Spinal cord (tissue), 10 donors: Measurements from ENCODE around the gene DNAAF3. TPM values are rescaled to one million over a fixed set of nuclear protein-coding genes. Genes with fewer than 3 reads are reported as not detected.

Source experiments
- DNase-seq, 6 donors: peaks; one replicate each; pipeline versions ENCODE4 v3.0.0 to v3.0.0-alpha.2; 2013 to 2015; ENCODE audit warnings: low spot score in 6 of 6, low read depth in 4 of 6
- H3K27ac ChIP-seq: one replicate; pipeline ENCODE4 v1.5.1; 2013; ENCODE audit warnings: low read depth, low read length, control low read depth
- H3K27me3 ChIP-seq: one replicate; pipeline ENCODE4 v1.6.1; 2013; ENCODE audit warnings: low read length; ENCODE audit not compliant: control insufficient read depth, insufficient read depth
- H3K36me3 ChIP-seq: one replicate; pipeline ENCODE4 v1.6.1; 2013; ENCODE audit warnings: low read length; ENCODE audit not compliant: control insufficient read depth, insufficient read depth
- H3K4me1 ChIP-seq: one replicate; pipeline ENCODE4 v1.6.1; 2013; ENCODE audit warnings: low read length; ENCODE audit not compliant: control insufficient read depth, insufficient read depth
- H3K4me3 ChIP-seq: one replicate; pipeline ENCODE4 v1.5.1; 2013; ENCODE audit warnings: low read depth, low read length, control low read depth
- H3K9me3 ChIP-seq: one replicate; pipeline ENCODE4 v1.6.1; 2013; ENCODE audit warnings: low read length; ENCODE audit not compliant: control insufficient read depth, insufficient read depth
- WGBS: methylation state at CpG from one replicate; pipeline ENCODE4 v1.1.5; 2013; ENCODE audit warnings: missing lambda C conversion rate; ENCODE audit not compliant: insufficient coverage; 5-methylcytosine and 5-hydroxymethylcytosine counted together
- polyA plus RNA-seq, 2 donors: library from polyadenylated mRNA; unstranded; fragments of 120-200 nt; gene quantifications; one replicate each; pipeline ENCODE4 v1.2.1, GENCODE V29; 2013; ENCODE audit not compliant: insufficient read length in 2 of 2
- small RNA-seq: library from RNA; depleted of rRNA; stranded (forward); fragments of <200 nt; gene quantifications from one replicate; pipeline ENCODE3, GENCODE V24; 2014; ENCODE audit warnings: low replicate concordance
- total RNA-seq, 2 donors: library from RNA; depleted of rRNA in 1 of 2; stranded (reverse); fragments of 120-200 nt in 1 of 2; fragments of >200 nt in 1 of 2; gene quantifications; one replicate each; pipeline versions ENCODE4 v1.2.3 to v1.2.4, GENCODE V29; 2013 to 2014
- donor health status: healthy.

The DNAAF3 gene
- total and polyA plus RNA-seq, 4 donors: 2.2 to 12.7 (median 8.3) TPM

DNA sequence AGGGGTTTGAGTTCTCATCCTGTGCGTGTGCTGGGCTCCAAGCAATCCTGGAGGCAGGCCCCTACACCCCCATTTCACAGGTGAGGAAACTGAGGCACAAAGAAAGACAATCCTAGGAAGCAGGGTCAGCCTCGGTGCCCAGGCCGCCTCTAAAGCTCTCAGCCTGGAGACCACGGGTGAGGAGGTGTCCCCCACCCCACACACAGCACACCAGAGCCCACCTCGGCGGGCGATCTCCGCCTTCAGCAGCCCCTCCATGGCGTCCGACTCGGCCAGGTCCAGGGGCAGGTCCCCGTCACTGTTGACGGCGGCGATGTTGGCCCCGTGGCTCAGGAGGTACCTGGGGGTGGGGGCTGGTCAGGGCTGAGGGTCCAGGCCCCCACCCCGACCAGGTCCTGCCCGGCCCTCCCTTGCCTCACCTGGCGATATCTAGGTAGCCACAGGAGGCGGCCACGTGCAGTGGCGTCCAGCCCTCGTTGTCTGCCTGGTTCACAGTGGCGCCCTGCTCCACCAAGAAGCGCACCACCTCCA, 54.1 kb downstream of the DNAAF3 start:
- Histone ChIP-seq H3K4me1 (peaks cover 46% of the 10 kb centered on the region), H3K27me3 (no peaks in the 10 kb centered on the region), H3K9me3 (no peaks in the 10 kb centered on the region), H3K4me3 (no peak overlapping the region), H3K27ac (no peak overlapping the region), H3K36me3 (peaks cover 60% of the 10 kb centered on the region)
- DNase-seq: no peak
- 97% methylated on average over 23 of the region's 25 CpGs for WGBS

DNA sequence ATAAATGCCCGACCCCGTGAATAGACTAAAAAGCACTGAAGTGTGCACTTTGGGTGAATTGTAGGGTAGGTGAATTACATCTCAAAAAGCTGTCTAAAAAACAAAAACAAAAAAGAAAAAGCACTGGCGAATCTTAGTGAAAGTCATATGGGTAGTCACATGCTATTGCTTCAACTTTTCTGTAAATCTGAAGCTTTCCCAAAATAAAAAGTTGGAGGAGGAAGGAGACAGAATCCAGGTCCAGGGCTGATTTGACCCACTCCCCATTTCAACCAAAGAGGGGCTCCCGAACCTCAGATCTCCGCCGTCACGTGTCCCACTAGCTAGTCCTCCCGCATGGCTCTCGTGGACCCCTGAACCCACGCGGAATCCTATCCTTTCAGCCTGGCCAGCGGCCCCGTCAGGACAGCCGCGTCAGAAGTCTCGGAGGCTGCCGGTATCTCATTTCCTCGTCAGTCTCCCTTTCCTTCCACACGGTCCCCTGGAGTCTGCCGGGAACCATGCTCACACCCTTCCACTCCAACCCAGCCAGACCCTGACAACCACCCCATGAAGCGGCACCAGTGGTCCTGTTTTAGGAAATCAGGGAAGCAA, 55.1 kb downstream of the DNAAF3 start:
- no peak for DNase-seq
- Histone ChIP-seq H3K4me3 (no peak overlapping the region), H3K9me3 (no peaks in the 10 kb centered on the region), H3K27ac (no peak overlapping the region), H3K27me3 (no peaks in the 10 kb centered on the region), H3K36me3 (peaks cover 64% of the 10 kb centered on the region), H3K4me1 (peaks cover 41% of the 10 kb centered on the region)
- 87% methylated on average over 18 of the region's 21 CpGs for WGBS

DNA sequence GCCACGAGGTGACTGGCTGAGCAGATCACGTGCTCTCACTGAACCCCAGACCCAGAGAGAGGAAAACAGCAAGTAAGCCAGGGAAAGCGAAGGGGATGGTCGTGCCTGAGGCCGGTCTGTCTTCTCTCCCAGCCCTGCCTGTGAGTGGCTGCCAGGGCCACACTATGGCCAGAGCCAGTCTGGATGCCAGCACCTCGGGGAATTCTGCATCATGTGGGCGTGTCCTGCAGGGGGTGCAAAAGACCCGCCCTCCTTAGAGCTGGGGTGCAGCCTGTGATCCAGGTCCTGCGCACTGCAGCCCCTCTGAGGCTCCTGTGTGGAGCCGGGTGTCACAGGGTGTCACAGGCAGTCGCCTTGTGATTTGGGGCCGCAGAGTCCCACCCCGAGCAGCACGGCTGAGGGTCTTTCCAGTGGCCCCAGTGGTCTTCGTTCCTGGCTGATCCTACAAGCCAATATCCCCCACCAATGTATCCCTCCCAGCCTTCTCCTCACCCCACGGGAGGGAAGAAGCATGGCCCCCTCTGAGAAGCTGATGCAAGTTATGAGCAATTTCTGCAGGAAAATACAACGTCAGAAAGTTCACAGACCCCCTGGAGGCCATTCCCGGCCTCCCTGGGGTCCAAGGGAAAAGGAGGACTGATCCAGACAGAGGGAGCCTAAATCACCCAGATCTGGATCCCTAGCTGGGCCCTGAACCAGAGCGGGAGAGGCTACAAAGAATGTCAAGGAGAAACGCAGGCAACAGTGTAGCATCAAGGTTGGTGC, 56.7 kb downstream of the DNAAF3 start:
- no peaks in the 10 kb centered on the region for H3K9me3 ChIP-seq
- DNase-seq: no peak
- WGBS: 90% methylated on average over 20 of the region's 20 CpGs
- H3K36me3 ChIP-seq: peaks cover 62% of the 10 kb centered on the region
- H3K27ac ChIP-seq: no peak overlapping the region
- H3K4me3 ChIP-seq: no peak overlapping the region
- no peaks in the 10 kb centered on the region for H3K27me3 ChIP-seq
- peaks cover 24% of the 10 kb centered on the region for H3K4me1 ChIP-seq

Small RNAs within 50 kb of the gene (small RNA-seq; reads per million reads assigned to genes)
- gene MIR7975: not detected
- not detected for gene RF01210

Other genes starting within 250 kb of the DNAAF3 start
- not detected for gene NLRP7, start 219.1 kb downstream of the DNAAF3 start, total RNA-seq
- gene NLRP7, start 219.1 kb downstream of the DNAAF3 start, polyA plus RNA-seq: not detected
- 1 to 10 TPM; 6.3 to 7.2 TPM for gene NLRP2, start 200.2 kb downstream of the DNAAF3 start, total RNA-seq
- 1 to 10 TPM; 3.4 to 9.2 TPM for gene NLRP2, start 200.2 kb downstream of the DNAAF3 start, polyA plus RNA-seq
- under 1 TPM; 0.17 to 0.20 TPM for gene GP6, start 128.3 kb downstream of the DNAAF3 start, total RNA-seq
- gene GP6, start 128.3 kb downstream of the DNAAF3 start, polyA plus RNA-seq: 1 to 10 TPM in 1 of 2 donors, under 1 TPM in 1; 0.52 to 2.0 TPM
- 10 to 100 TPM; 16.6 to 18.8 TPM for gene RDH13, start 103.5 kb downstream of the DNAAF3 start, total RNA-seq
- 10 to 100 TPM; 17.2 to 34.8 TPM for gene RDH13, start 103.5 kb downstream of the DNAAF3 start, polyA plus RNA-seq
- 1 to 10 TPM; 3.0 to 4.0 TPM for gene EPS8L1, start 90.7 kb downstream of the DNAAF3 start, total RNA-seq
- gene EPS8L1, start 90.7 kb downstream of the DNAAF3 start, polyA plus RNA-seq: 10 to 100 TPM; 13.0 to 17.9 TPM
- 10 to 100 TPM; 20.4 to 71.1 TPM for gene PPP1R12C, start 49.0 kb downstream of the DNAAF3 start, total RNA-seq
- 100 to 1,000 TPM; 108 to 128 TPM for gene PPP1R12C, start 49.0 kb downstream of the DNAAF3 start, polyA plus RNA-seq
- 10 to 100 TPM in 1 of 2 donors, 1 to 10 TPM in 1; 8.5 to 17.9 TPM for gene TNNT1, start 17.4 kb downstream of the DNAAF3 start, total RNA-seq
- 10 to 100 TPM; 12.2 to 12.8 TPM for gene TNNT1, start 17.4 kb downstream of the DNAAF3 start, polyA plus RNA-seq
- 1 to 10 TPM; 3.2 to 3.4 TPM for gene TNNI3, start 8.9 kb downstream of the DNAAF3 start, total RNA-seq
- gene TNNI3, start 8.9 kb downstream of the DNAAF3 start, polyA plus RNA-seq: 1 to 10 TPM; 5.2 to 5.5 TPM
- 10 to 100 TPM; 11.5 to 28.1 TPM for gene SYT5, start 13.7 kb upstream of the DNAAF3 start, total RNA-seq
- 100 to 1,000 TPM; 113 to 115 TPM for gene SYT5, start 13.7 kb upstream of the DNAAF3 start, polyA plus RNA-seq
- 1 to 10 TPM; 2.9 to 4.5 TPM for gene PTPRH, start 42.9 kb upstream of the DNAAF3 start, total RNA-seq
- gene PTPRH, start 42.9 kb upstream of the DNAAF3 start, polyA plus RNA-seq: 1 to 10 TPM; 1.4 to 1.8 TPM
- 1 to 10 TPM in 1 of 2 donors, under 1 TPM in 1; 0.59 to 1.9 TPM for gene TMEM86B, start 62.1 kb upstream of the DNAAF3 start, total RNA-seq
- gene TMEM86B, start 62.1 kb upstream of the DNAAF3 start, polyA plus RNA-seq: 1 to 10 TPM; 6.6 to 8.0 TPM
- gene PPP6R1, start 92.4 kb upstream of the DNAAF3 start, total RNA-seq: 10 to 100 TPM; 22.6 to 23.9 TPM
- 10 to 100 TPM; 58.9 to 66.8 TPM for gene PPP6R1, start 92.4 kb upstream of the DNAAF3 start, polyA plus RNA-seq
- 10 to 100 TPM; 19.6 to 24.0 TPM for gene HSPBP1, start 113.5 kb upstream of the DNAAF3 start, total RNA-seq
- gene HSPBP1, start 113.5 kb upstream of the DNAAF3 start, polyA plus RNA-seq: 10 to 100 TPM; 68.3 to 71.4 TPM
- gene BRSK1, start 117.4 kb upstream of the DNAAF3 start, total RNA-seq: 10 to 100 TPM; 46.4 to 51.9 TPM
- 100 to 1,000 TPM; 201 to 206 TPM for gene BRSK1, start 117.4 kb upstream of the DNAAF3 start, polyA plus RNA-seq
- gene TMEM150B, start 158.7 kb upstream of the DNAAF3 start, total RNA-seq: under 1 TPM; 0.66 to 0.89 TPM
- gene TMEM150B, start 158.7 kb upstream of the DNAAF3 start, polyA plus RNA-seq: under 1 TPM; 0.52 to 0.77 TPM
- 10 to 100 TPM in 1 of 2 donors, 1 to 10 TPM in 1; 7.0 to 22.4 TPM for gene KMT5C, start 173.3 kb upstream of the DNAAF3 start, total RNA-seq
- 10 to 100 TPM; 25.5 to 39.2 TPM for gene KMT5C, start 173.3 kb upstream of the DNAAF3 start, polyA plus RNA-seq
- gene COX6B2, start 188.1 kb upstream of the DNAAF3 start, total RNA-seq: 1 to 10 TPM in 1 of 2 donors, under 1 TPM in 1; 0.69 to 2.8 TPM
- 1 to 10 TPM; 3.8 to 4.8 TPM for gene COX6B2, start 188.1 kb upstream of the DNAAF3 start, polyA plus RNA-seq
- gene GARIN5B, start 196.6 kb upstream of the DNAAF3 start, total RNA-seq: not detected
- under 1 TPM; 0.14 to 0.43 TPM for gene GARIN5B, start 196.6 kb upstream of the DNAAF3 start, polyA plus RNA-seq
- gene IL11, start 203.8 kb upstream of the DNAAF3 start, total RNA-seq: under 1 TPM; 0.20 to 0.22 TPM
- 1 to 10 TPM; 1.5 to 1.9 TPM for gene IL11, start 203.8 kb upstream of the DNAAF3 start, polyA plus RNA-seq
- gene TMEM190, start 210.2 kb upstream of the DNAAF3 start, total RNA-seq: 1 to 10 TPM in 1 of 2 donors, under 1 TPM in 1; 0.40 to 2.2 TPM
- gene TMEM190, start 210.2 kb upstream of the DNAAF3 start, polyA plus RNA-seq: 1 to 10 TPM in 1 of 2 donors, under 1 TPM in 1; 0.65 to 5.0 TPM
- gene TMEM238, start 217.7 kb upstream of the DNAAF3 start, total RNA-seq: under 1 TPM in 1 of 2 donors, not detected in 1; 0.55 TPM
- under 1 TPM; 0.69 to 0.86 TPM for gene TMEM238, start 217.7 kb upstream of the DNAAF3 start, polyA plus RNA-seq
- gene RPL28, start 219.3 kb upstream of the DNAAF3 start, total RNA-seq: 100 to 1,000 TPM; 135 to 417 TPM
- gene RPL28, start 219.3 kb upstream of the DNAAF3 start, polyA plus RNA-seq: 1,000 to 10,000 TPM; 1,153 to 1,205 TPM
- gene UBE2S, start 241.2 kb upstream of the DNAAF3 start, total RNA-seq: 10 to 100 TPM; 14.6 to 55.8 TPM
- gene UBE2S, start 241.2 kb upstream of the DNAAF3 start, polyA plus RNA-seq: 100 to 1,000 TPM; 104 to 124 TPM